GM18505 (cell line): Measurements from ENCODE around the gene POLR3F.

Experiments used
- ATAC-seq: cut with Tn5 transposase; IDR thresholded peaks from one replicate; pipeline ENCODE4 v1.9.1; 2021; ENCODE audit not compliant: unreplicated experiment
- POLR2A ChIP-seq: IDR thresholded peaks from 4 replicates; pipeline ENCODE4 v1.6.1; 2011; ENCODE audit warnings: borderline replicate concordance; ENCODE audit not compliant: insufficient read depth, insufficient read length; ENCODE audit errors: extremely low read depth

The POLR3F gene, protein sequence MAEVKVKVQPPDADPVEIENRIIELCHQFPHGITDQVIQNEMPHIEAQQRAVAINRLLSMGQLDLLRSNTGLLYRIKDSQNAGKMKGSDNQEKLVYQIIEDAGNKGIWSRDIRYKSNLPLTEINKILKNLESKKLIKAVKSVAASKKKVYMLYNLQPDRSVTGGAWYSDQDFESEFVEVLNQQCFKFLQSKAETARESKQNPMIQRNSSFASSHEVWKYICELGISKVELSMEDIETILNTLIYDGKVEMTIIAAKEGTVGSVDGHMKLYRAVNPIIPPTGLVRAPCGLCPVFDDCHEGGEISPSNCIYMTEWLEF

DNA sequence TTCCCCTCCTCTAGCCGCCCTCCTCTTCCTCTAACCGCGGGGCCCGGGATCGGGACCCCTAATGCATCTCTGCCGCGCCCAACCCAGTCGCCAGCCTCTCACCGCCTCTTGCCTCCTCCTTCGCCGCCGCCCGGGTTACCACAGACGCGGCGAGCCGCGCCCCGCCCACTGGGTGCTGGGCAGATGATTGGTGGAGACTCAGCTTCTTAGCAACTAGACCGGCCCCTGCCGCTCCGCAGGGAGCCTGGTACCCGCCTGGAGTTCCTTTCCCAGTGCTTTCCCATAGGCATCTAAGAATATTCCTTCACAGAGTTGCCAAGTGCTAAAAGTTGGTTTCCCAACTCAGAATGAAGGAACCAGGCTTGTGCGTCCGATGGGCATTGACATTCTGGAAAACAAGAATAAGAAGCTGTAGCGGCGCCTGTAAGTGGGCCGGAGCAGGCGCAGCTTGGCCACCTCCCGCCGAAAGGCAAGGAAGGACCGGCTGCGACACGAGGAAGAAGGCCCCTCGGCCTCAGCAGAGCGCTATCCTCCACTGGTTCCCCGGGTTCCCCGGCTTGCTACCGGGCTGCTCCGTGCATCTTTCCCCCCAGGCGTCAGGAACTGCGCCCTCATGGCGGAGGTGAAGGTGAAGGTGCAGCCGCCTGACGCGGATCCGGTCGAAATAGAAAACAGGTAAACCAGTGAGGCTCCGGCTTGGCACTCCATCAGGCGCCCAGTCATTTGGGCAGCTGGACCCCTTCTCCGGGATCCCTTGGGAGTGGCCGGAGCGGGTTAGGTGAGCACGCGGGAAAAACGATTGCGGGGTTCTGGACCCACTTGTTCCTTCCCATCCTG, at the start of gene POLR3F, which contains the start of gene DZANK1:
Gene POLR3F, plus strand, starts transcription at position 497 of the 837 bp plus-strand sequence. Its CDS starts 117 bp downstream, at position 614.
Gene DZANK1, minus strand, starts transcription at position 137 of the 837 bp plus-strand sequence. CDS start 1,672 bp downstream, outside the sequence.
- peak; percentile 79 for TF ChIP-seq POLR2A
- ATAC-seq = peak; percentile 98

DNA sequence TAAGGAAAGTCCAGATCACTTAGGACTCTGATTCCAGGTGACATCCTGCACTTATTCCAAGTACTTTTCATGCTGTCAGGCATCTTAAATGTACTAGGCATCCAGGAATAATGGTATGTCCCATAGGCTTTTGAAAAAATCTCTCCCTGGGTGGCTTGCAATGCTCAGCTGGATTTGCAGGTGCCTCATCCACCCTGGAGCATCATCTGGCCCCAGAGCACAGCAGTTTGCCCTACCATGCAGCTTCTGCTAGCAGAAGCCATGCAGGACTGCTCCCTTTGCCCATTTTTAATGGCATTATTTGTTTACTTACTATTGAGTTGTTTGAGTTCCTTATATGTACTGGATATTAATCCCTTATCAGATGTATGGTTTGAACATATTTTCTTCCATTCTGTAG, 45.6 kb upstream of the POLR3F start:
- no peak for ATAC-seq
- no peak for TF ChIP-seq POLR2A

DNA sequence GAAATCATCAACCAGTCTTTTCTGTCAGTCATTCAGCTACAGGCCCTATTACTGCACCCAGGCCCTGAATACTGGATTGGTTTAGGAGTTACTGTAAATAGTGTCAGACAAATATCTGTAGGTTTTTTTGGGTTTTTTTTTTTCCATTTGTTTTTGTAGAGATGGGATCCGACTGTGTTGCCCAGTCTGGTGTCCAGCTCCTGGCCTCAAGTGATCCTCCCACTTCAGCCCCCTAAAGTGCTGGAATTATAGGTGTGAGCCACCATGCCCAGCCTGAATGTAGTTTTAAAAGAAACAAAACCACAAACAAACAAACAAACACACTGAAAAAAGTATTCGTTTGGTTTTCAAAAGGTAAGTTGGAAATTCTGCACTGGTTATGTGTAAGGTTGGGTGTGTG, 40.0 kb upstream of the POLR3F start:
- no peak for ATAC-seq
- TF ChIP-seq POLR2A = no peak

DNA sequence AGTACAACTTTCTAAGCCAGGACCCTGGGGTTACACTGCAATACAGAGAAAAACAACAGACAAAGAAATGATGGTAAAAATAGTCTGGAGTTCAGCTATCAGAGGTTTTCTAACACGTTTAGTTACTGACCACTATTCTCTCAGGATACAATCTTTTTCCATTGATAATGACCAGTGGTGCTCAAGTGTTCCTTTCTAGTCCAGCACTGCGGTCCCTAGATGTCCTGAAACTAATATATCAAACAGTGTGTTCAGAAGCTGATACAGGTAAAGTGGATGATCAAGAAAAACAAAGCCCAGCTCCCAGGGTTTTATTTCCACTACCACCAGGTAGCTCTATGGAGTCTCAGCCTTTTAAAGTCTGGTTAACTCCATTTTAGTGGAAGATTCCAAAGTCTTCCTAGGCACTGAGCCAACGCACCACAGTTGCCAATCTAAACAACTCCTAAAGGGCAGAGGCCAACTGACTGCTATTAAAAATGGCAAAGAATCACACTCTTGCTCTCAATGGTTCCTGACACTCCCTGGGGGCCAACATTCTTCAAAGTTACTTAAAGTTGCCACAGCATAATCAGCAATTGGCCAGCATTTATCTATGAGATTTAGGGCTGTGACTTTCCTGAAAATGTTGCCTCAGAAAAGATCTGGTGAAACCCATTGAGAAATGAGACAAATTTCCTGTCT, 38.6 kb upstream of the POLR3F start:
- no peak for TF ChIP-seq POLR2A
- ATAC-seq = no peak

DNA sequence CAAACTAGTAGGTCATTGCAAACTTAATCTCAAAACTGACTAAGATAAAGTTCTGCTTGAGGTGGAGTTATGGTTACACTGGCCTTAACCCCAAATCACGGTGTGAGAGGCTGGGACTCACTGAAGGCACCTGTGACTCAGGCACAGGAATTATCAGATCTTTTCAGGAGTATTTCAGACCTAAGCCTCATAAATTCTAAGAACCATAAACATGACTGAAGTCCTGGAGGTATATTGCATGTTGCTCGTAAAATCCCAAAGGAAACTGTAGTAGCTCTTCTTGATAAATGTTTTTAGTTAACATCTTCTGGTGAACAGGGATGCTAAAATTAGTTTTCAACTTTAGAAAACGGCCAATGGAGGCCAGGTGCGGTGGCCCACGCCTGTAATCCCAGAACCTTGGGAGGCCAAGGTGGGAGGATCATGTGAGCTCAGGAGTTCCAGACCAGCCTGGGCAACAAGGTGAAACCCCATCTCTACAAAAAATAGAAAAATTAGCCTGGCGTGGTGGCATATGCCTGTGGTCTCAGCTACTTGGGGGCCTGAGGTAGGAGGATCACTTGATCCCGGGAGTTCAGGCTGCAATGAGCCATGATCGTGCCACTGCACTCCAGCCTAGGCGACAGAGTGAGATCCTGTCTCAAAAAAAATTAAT, 36.9 kb upstream of the POLR3F start:
- ATAC-seq = no peak
- TF ChIP-seq POLR2A = no peak

DNA sequence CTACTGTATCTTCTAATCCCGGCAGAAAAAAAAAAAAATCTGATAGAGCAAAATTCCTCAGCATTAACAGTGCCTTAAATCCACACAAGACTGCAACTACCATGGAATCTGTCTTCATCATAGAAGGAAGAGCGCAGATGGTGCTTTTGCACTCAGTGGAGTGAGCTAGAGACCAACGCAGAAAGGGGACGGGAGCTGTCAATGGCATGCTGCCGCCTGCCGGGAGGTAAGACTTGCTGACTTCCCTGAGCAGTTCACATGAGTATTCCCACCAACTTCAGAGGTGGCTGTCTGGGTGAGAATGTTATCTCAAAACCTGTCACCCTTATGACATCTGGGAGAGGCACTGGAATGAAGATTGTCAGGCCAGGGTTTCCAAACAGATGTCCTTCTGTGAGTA, 36.0 kb upstream of the POLR3F start:
- no peak for TF ChIP-seq POLR2A
- ATAC-seq = no peak

DNA sequence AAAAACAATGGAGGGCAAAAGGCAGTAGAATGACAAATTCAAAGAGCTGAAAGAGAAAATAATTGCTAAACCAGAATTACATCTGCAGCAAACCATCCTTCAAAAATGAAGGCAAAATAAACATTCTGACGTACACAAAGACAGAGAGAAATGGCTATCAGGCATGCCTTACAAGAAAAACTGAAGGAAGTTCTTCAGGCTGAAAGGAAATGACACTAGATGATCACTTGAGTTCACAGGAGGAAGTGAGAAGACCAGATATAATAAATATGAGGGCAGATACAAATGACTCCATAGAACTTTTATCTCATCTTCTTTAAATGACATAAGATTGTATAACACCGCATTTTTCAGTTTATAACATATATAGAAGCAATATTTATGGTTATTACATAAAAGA, 30.3 kb upstream of the POLR3F start:
- no peak for ATAC-seq
- TF ChIP-seq POLR2A = no peak

DNA sequence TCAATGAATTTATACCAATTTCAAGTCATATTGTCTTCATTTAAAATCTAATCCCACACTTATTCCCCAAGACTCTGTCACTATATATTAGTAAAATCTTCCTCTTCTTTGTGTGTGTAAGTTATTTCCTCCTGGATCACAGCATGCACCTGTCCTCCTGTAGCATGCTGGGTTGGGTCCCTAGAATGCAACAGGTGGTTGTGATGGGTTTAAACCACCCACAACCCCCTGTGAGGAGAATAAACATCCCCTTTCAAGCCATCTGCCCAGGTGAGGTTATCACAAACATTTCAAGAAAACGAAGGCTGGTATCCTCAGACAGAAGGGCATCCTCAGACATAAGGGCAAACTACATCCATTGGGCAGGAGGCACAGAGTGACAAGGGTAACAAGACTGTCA, 26.8 kb upstream of the POLR3F start:
- no peak for ATAC-seq
- no peak for TF ChIP-seq POLR2A

DNA sequence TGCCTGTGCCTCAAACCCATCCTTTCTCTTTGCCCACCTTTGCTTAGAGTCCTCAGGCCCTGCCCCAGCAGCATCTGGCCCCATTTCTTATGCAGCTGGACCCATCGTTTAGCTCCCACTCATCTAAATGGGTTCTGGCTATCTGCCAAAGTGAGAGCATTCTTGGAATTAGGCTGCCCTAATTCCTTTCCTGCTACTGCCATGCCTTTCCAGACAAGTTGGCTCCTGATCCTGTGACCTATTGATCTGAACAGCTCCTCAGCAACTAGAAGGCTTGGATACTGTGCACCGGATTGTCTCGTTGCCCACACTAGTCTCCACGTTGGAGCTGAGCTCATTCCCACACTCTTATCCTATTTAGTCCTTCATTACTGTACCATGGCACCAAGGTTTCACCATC, 23.3 kb upstream of the POLR3F start:
- TF ChIP-seq POLR2A = no peak
- no peak for ATAC-seq

DNA sequence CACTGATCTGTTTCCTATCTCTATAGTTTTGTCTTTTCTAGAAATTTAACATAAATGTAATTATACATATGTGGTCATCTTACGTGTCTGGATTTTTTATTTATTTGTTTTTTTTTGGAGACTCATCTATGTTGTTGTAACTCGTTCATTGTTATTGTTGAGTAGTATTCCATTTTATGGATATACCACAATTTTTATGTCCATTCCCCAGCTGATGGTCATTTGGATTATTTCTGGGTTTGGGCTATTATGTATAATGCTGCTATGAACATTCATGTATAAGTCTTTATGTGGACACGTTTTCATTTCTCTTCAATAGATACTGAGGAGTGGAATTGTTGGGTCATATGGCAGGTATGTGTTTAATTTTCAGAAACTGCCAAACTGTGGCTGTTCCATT, 10.6 kb upstream of the POLR3F start:
- no peak for TF ChIP-seq POLR2A
- ATAC-seq = no peak

DNA sequence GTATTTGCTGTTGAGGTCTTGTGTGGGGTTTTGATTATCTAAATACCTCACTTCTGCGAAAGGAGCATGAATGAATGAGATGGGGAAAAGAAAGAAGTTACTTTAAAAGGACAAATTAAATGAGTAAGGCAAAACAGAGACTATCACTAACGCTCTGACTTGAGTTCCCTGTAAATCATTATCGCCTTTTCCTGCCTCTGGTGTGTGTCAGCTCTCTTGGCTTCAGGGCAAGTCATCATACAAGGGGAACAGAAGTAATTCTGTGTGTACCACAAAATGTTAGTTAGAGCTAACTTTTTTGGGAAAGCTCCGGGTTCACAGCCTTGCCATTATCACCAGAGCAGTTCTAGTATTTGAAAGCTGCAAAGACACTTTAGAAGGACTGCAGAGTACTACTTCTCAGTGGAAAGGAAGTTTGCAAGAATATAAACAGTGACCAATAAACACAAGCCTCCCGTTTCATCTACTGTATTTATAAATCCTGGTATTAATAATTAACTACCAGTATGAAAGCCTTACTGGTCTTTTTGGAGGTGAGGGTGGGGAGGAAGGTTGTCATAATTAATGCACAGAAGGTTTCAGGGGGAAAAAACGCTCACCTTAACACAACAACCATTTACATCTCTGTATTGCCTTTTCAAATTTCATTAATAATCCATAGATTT, 1.5 kb upstream of the POLR3F start:
- no peak for ATAC-seq
- TF ChIP-seq POLR2A = no peak

DNA sequence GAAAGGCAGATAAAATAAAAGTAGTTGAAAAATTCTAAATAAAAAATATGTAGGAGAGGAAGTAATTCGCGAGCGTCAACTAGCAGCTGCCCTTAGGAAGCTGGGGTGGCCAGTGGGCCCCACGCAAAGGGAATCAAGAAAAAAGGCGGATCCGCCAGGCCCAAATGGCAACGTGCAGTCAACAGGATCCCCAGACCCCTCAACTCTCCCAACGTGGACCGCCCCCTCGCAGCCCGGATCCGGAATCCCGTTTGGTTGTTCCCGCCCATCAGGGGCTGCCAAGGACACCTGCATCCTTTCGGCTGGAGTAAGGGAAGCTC, 656 bp upstream of the POLR3F start:
- ATAC-seq = peak; percentile 10
- no peak for TF ChIP-seq POLR2A
